Chondrocyte (in vitro differentiated cells): ENCODE measurements around the gene NAT10. TPM values are rescaled to one million over a fixed set of nuclear protein-coding genes. Genes with fewer than 3 reads are reported as not detected.

Experiments used
- DNase-seq: peaks from one replicate; pipeline ENCODE4 v3.0.0; 2021; ENCODE audit warnings: mixed read lengths, low spot score
- H3K27ac Mint-ChIP-seq: one replicate; pipeline ENCODE4 v1.8.0; 2021; ENCODE audit warnings: mild to moderate bottlenecking, moderate library complexity, mixed read lengths; ENCODE audit not compliant: unreplicated experiment
- H3K27me3 Mint-ChIP-seq: 2 replicates; pipeline ENCODE4 v1.8.0; 2021; ENCODE audit warnings: low read depth, mixed read lengths
- H3K36me3 Mint-ChIP-seq: 2 replicates; pipeline ENCODE4 v1.8.0; 2021; ENCODE audit warnings: low read depth, mixed read lengths
- H3K4me1 Mint-ChIP-seq: 2 replicates; pipeline ENCODE4 v1.8.0; 2021; ENCODE audit warnings: low read depth, mild to moderate bottlenecking, mixed read lengths
- H3K4me3 Mint-ChIP-seq: one replicate; pipeline ENCODE4 v1.8.0; 2021; ENCODE audit warnings: mild to moderate bottlenecking, moderate library complexity, mixed read lengths; ENCODE audit not compliant: unreplicated experiment
- H3K9me3 Mint-ChIP-seq: 2 replicates; pipeline ENCODE4 v1.8.0; 2021; ENCODE audit warnings: low read depth, mixed read lengths
- CTCF ChIP-seq: fragments of 200-600 bp; sonication (generic); IDR thresholded peaks from 2 replicates; pipeline ENCODE4 v1.5.0; 2021; ENCODE audit warnings: antibody characterized with exemption, mild to moderate bottlenecking, moderate library complexity
- total RNA-seq: library from RNA; stranded (reverse); gene quantifications from 3 replicates; pipeline ENCODE4 v1.2.1, GENCODE V29; 2021

NAT10 gene
- total RNA-seq, 1 donor from 2014 or later, result 25.8 TPM

- Mint-ChIP-seq H3K27ac (no peak overlapping the region), H3K9me3 (no peaks in the 10 kb centered on the region), H3K27me3 (no peaks in the 10 kb centered on the region), H3K4me1 (peaks cover 23% of the 10 kb centered on the region), H3K36me3 (no peaks in the 10 kb centered on the region), H3K4me3 (no peak overlapping the region)
- TF ChIP-seq CTCF, result no peak
- no peak for DNase-seq
Observed at GRCh38 chr11:34182921-34183685, 77.7 kb downstream of the NAT10 start.

GRCh38 chr11:34183848-34184391 is 78.5 kb downstream of the NAT10 start:
- Mint-ChIP-seq H3K4me3 (no peak overlapping the region), H3K27me3 (no peaks in the 10 kb centered on the region), H3K4me1 (peaks cover 31% of the 10 kb centered on the region), H3K9me3 (no peaks in the 10 kb centered on the region), H3K36me3 (no peaks in the 10 kb centered on the region), H3K27ac (no peak overlapping the region)
- no peak for TF ChIP-seq CTCF
- DNase-seq, result no peak

- Mint-ChIP-seq H3K27ac (no peak overlapping the region), H3K27me3 (no peaks in the 10 kb centered on the region), H3K9me3 (no peaks in the 10 kb centered on the region), H3K4me3 (no peak overlapping the region), H3K36me3 (no peaks in the 10 kb centered on the region), H3K4me1 (peaks cover 33% of the 10 kb centered on the region)
- no peak for DNase-seq
- TF ChIP-seq CTCF, result no peak
Observed at GRCh38 chr11:34184505-34185015, 79.1 kb downstream of the NAT10 start.

- no peaks in the 10 kb centered on the region for H3K27me3 Mint-ChIP-seq
- no peaks in the 10 kb centered on the region for H3K36me3 Mint-ChIP-seq
- H3K9me3 Mint-ChIP-seq, result no peaks in the 10 kb centered on the region
- no peak overlapping the region for H3K4me3 Mint-ChIP-seq
- no peak overlapping the region for H3K27ac Mint-ChIP-seq
- no peak for DNase-seq
- no peak for TF ChIP-seq CTCF
- peaks cover 26% of the 10 kb centered on the region for H3K4me1 Mint-ChIP-seq
Observed at GRCh38 chr11:34185926-34186841, 80.8 kb downstream of the NAT10 start.

GRCh38 chr11:34188181-34188580 is 82.8 kb downstream of the NAT10 start:
- Mint-ChIP-seq H3K4me3 (no peak overlapping the region), H3K27me3 (no peaks in the 10 kb centered on the region), H3K9me3 (no peaks in the 10 kb centered on the region), H3K4me1 (peaks cover 37% of the 10 kb centered on the region), H3K36me3 (no peaks in the 10 kb centered on the region), H3K27ac (no peak overlapping the region)
- TF ChIP-seq CTCF, result no peak
- DNase-seq, result no peak
